ENCODE measurements around the gene AMBRA1. TPM values are rescaled to one million over a fixed set of nuclear protein-coding genes. Genes with fewer than 3 reads are reported as not detected.

Gene AMBRA1
- polyA plus RNA-seq, 2 of the 4 experiments (the other 2 are of a cell fraction), result 11.5 to 13.4 TPM

GRCh38 chr11:46574656-46575055 lies 19.2 kb downstream of the AMBRA1 start:
- no peak for ATAC-seq
- no peak for TF ChIP-seq TFCP2L1 (CRISPR knock-in tag; IDR thresholded peaks at IDR 0.05)
- TF ChIP-seq FOXS1 (CRISPR knock-in tag; IDR thresholded peaks at IDR 0.05), result no peak
- TF ChIP-seq KDM5A (IDR thresholded peaks at IDR 0.05), result no peak
- TF ChIP-seq CEBPB (IDR thresholded peaks at IDR 0.05), result no peak
- TF ChIP-seq BCL3 (IDR thresholded peaks at IDR 0.05), result no peak
- TF ChIP-seq NFE2L2 (conservative IDR thresholded peaks at IDR 0.05; ENCODE audit: low read length), result no peak
- TF ChIP-seq HES2 (IDR thresholded peaks at IDR 0.05), result no peak
- TF ChIP-seq JUNB (IDR thresholded peaks at IDR 0.05), result no peak
- no peak for TF ChIP-seq HMGXB4 (CRISPR knock-in tag; IDR thresholded peaks at IDR 0.05; ENCODE audit: borderline replicate concordance)
- TF ChIP-seq POLR2A (IDR thresholded peaks at IDR 0.05; ENCODE audit: low read length), result no peak
- no peak for DNase-seq (ENCODE audit: low read depth in 1 of 2, low spot score in 1 of 2)
- POLR2A ChIA-PET, result no interaction called here
- CTCF ChIA-PET, result interaction anchor here (0.7 kb wide), 1 partner anchor 32 kb away, joined by 3 read pairs; no protein-coding TSS in a partner anchor
- no peak overlapping the region for H3K4me3 ChIP-seq
- no peaks in the 10 kb centered on the region for H3K9me3 ChIP-seq
- no peak for FAIRE-seq
- H3K4me2 ChIP-seq, result no peak overlapping the region
- H3K27ac ChIP-seq, result no peak overlapping the region
- H3K4me1 ChIP-seq, result peaks cover 4% of the 10 kb centered on the region; the same call in 1 of the 3 replicates
- 67% methylated on average over 1 of the region's 1 CpG for WGBS (ENCODE audit: missing lambda C conversion rate)

GRCh38 chr11:46570790-46571398 lies 22.9 kb downstream of the AMBRA1 start:
- ATAC-seq (no peak), FAIRE-seq (no peak), DNase-seq (ENCODE audit: low read depth in 1 of 2, low spot score in 1 of 2) (no peak)
- WGBS (ENCODE audit: missing lambda C conversion rate), result 80% methylated on average over 2 of the region's 2 CpGs
- Histone ChIP-seq H3K4me3 (no peak overlapping the region), H3K27ac (no peak overlapping the region), H3K9me3 (no peaks in the 10 kb centered on the region), H3K4me2 (no peak overlapping the region), H3K4me1 (no peaks in the 10 kb centered on the region)
- no peak for TF ChIP-seq RCOR1 (IDR thresholded peaks at IDR 0.05; ENCODE audit: low read depth, low read length)
- TF ChIP-seq NR3C1 (IDR thresholded peaks at IDR 0.05), result no peak
- no peak for TF ChIP-seq CTCF (IDR thresholded peaks at IDR 0.05)
- no peak for TF ChIP-seq RFX5 (IDR thresholded peaks at IDR 0.05)
- no peak for TF ChIP-seq KDM5A (IDR thresholded peaks at IDR 0.05)
- no peak for TF ChIP-seq CBX8 (IDR thresholded peaks at IDR 0.05)
- CTCF ChIA-PET, result interaction anchor here (0.6 to 2.1 kb wide), 10 partner anchors 10 to 182 kb away, joined by 3 to 6 read pairs (median 3); no protein-coding TSS in a partner anchor
- POLR2A ChIA-PET, result no interaction called here

- peak overlapping the region in 1 of 2 experiments; percentile 53; a peak in 2 of 6 replicates for H3K27ac ChIP-seq
- no peak for FAIRE-seq
- CTCF ChIA-PET, result interaction anchor here (0.6 to 1.2 kb wide), 3 partner anchors 10 to 75 kb away, joined by 3 read pairs; no protein-coding TSS in a partner anchor
Measured at GRCh38 chr11:46565232-46565840, 28.5 kb downstream of the AMBRA1 start.

More at GRCh38 chr11:46565232-46565840, 28.5 kb downstream of the AMBRA1 start:
- Histone ChIP-seq H3K4me1 (peaks cover 33% of the 10 kb centered on the region), H3K9me3 (no peaks in the 10 kb centered on the region), H3K4me2 (peak overlapping the region; percentile 41; the same call in 2 of the 3 replicates), H3K4me3 (no peak overlapping the region)
- no peak for TF ChIP-seq RFX5 (IDR thresholded peaks at IDR 0.05)
- no peak for TF ChIP-seq KDM1A (IDR thresholded peaks at IDR 0.05; ENCODE audit: low read depth)
- no peak for TF ChIP-seq RCOR1 (IDR thresholded peaks at IDR 0.05; ENCODE audit: low read depth, low read length)
- no peak for TF ChIP-seq FOSL2 (IDR thresholded peaks at IDR 0.05)
- no peak for TF ChIP-seq FOSL2 (CRISPR knock-in tag; IDR thresholded peaks at IDR 0.05)
- no peak for TF ChIP-seq CBX8 (IDR thresholded peaks at IDR 0.05)
- TF ChIP-seq EP300 (IDR thresholded peaks at IDR 0.05), result no peak
- no peak for TF ChIP-seq HOXB5 (CRISPR knock-in tag; IDR thresholded peaks at IDR 0.05)
- no peak for TF ChIP-seq JUNB (IDR thresholded peaks at IDR 0.05)
- no peak for TF ChIP-seq BCL3 (IDR thresholded peaks at IDR 0.05)
- no peak for TF ChIP-seq CHD4 (IDR thresholded peaks at IDR 0.05; ENCODE audit: borderline replicate concordance)
- POLR2A ChIA-PET, result no interaction called here
- ATAC-seq (no peak), DNase-seq (ENCODE audit: low read depth in 1 of 2, low spot score in 1 of 2) (no peak)
- 81% methylated on average over 7 of the region's 7 CpGs for WGBS (ENCODE audit: missing lambda C conversion rate)

All from A549 (cell line).